GM12878 (cell line): ENCODE measurements around the gene IMMP2L. TPM values are rescaled to one million over a fixed set of nuclear protein-coding genes. Genes with fewer than 3 reads are reported as not detected.

ENCODE experiments used
- ATAC-seq: fragments of 200-7000 bp; cut with Tn5 transposase; 3 replicates; pipeline ENCODE4 v1.9.1; 2020; ENCODE audit warnings: mild to moderate bottlenecking, moderate library complexity
- BruUV-seq: library from RNA; stranded (reverse); fragments of 400-500 nt; replicated peaks from 2 replicates; lab custom pipeline; 2021; lab: Mats Ljungman, UMichigan
- CTCF ChIA-PET: fragments of 300-600 bp; sonication (Branson Sonifier 250); formaldehyde crosslinking; extraction: SDS; loops from one replicate; lab custom pipeline; 2021; ENCODE audit warnings: inconsistent platforms; lab: Yijun Ruan, JAX
- POLR2A ChIA-PET: fragments of 350-600 bp; formaldehyde crosslinking; extraction: SDS; loops from one replicate; lab custom pipeline; 2021; ENCODE audit warnings: inconsistent platforms; lab: Charles Lee
- RAD21 ChIA-PET: fragments of 300-600 bp; sonication (Branson Sonifier 250); formaldehyde crosslinking; loops from one replicate; lab custom pipeline; 2023; ENCODE audit warnings: antibody characterized with exemption; ENCODE audit not compliant: unreplicated experiment; lab: Charles Lee
- SMC1A ChIA-PET: fragments of 300-600 bp; sonication (Branson Sonifier 250); formaldehyde crosslinking; loops from one replicate; lab custom pipeline; 2023; ENCODE audit not compliant: unreplicated experiment, uncharacterized antibody; lab: Charles Lee
- DNase-seq: peaks from one replicate; pipeline ENCODE4 v3.0.0-alpha.2; 2011; ENCODE audit warnings: low read depth, low spot score
- FAIRE-seq: peaks from 3 replicates; lab custom pipeline; 2011; peaks lifted over from hg19 to GRCh38; lab: Jason Lieb, UNC
- H2AFZ ChIP-seq: 2 replicates; pipeline ENCODE4 v1.6.0; 2011; ENCODE audit warnings: low read depth, low read length, control low read depth; ENCODE audit not compliant: control insufficient read depth
- H3K27ac ChIP-seq: 2 replicates; pipeline ENCODE4 v1.5.1; 2011; ENCODE audit warnings: control low read depth; ENCODE audit not compliant: control insufficient read depth, insufficient read depth
- H3K27me3 ChIP-seq, 2 experiments: replicated peaks in 1 of 2; 2 replicates each; pipeline versions ENCODE4 v1.6.0 to v1.6.1; 2011; ENCODE audit warnings: low read length in 1 of 2; ENCODE audit not compliant: control insufficient read depth in 2 of 2, insufficient read depth in 2 of 2
- H3K36me3 ChIP-seq, 2 experiments: 2 replicates each; pipeline ENCODE4 v1.5.1; 2011; ENCODE audit warnings: low read length in 1 of 2; ENCODE audit not compliant: control insufficient read depth in 2 of 2, insufficient read depth in 2 of 2
- H3K4me1 ChIP-seq: 2 replicates; pipeline ENCODE4 v1.6.1; 2011; ENCODE audit warnings: mild to moderate bottlenecking, low read length, moderate library complexity, mixed read lengths; ENCODE audit not compliant: control insufficient read depth, insufficient read depth
- H3K4me2 ChIP-seq: 2 replicates; pipeline ENCODE4 v1.6.0; 2011; ENCODE audit warnings: control low read depth; ENCODE audit not compliant: control insufficient read depth, insufficient read depth
- H3K4me3 ChIP-seq: fragments of 200-600 bp; sonication (generic); 2 replicates; pipeline ENCODE4 v1.5.1; 2016
- H3K79me2 ChIP-seq: 2 replicates; pipeline ENCODE4 v1.6.0; 2011; ENCODE audit warnings: low read length; ENCODE audit not compliant: control insufficient read depth, insufficient read depth
- H3K9ac ChIP-seq: 2 replicates; pipeline ENCODE4 v1.8.0; 2011; ENCODE audit warnings: low read length, control low read depth, mixed read lengths; ENCODE audit not compliant: control insufficient read depth, insufficient read depth
- H3K9me3 ChIP-seq: replicated peaks from 3 replicates; pipeline ENCODE4 v1.5.1; 2011; ENCODE audit warnings: mild to moderate bottlenecking, low read length; ENCODE audit not compliant: control insufficient read depth, insufficient read depth
- H4K20me1 ChIP-seq: 2 replicates; pipeline ENCODE4 v1.6.0; 2011; ENCODE audit not compliant: control insufficient read depth, insufficient read depth
- CBFB ChIP-seq: IDR thresholded peaks from 2 replicates; pipeline ENCODE4 v1.6.1; 2016; ENCODE audit warnings: antibody characterized with exemption, low read depth
- CHD2 ChIP-seq: IDR thresholded peaks from 2 replicates; pipeline ENCODE4 v1.6.1; 2011; ENCODE audit warnings: low read depth, low read length, improper control_type of control experiment, borderline replicate concordance
- EED ChIP-seq: sonication (generic); IDR thresholded peaks from 2 replicates; pipeline ENCODE4 v1.6.1; 2016; ENCODE audit warnings: antibody characterized with exemption, low read depth
- HCFC1 ChIP-seq: fragments of 150-350 bp; IDR thresholded peaks from 2 replicates; pipeline ENCODE4 v1.6.1; 2014; ENCODE audit warnings: low read length
- KDM1A ChIP-seq: fragments of 200-600 bp; sonication (generic); IDR thresholded peaks from 2 replicates; pipeline ENCODE4 v1.6.1; 2016; ENCODE audit warnings: borderline replicate concordance
- LARP7 ChIP-seq: fragments of 450-650 bp; IDR thresholded peaks from 2 replicates; pipeline ENCODE4 v1.6.1; 2017; ENCODE audit warnings: mild to moderate bottlenecking
- MTA2 ChIP-seq: fragments of 450-650 bp; IDR thresholded peaks from 2 replicates; pipeline ENCODE4 v1.6.1; 2016; ENCODE audit warnings: low read depth, mild to moderate bottlenecking, moderate library complexity
- NFYB ChIP-seq: IDR thresholded peaks from 2 replicates; pipeline ENCODE4 v1.6.1; 2011; ENCODE audit warnings: low read depth, mild to moderate bottlenecking, low read length, improper control_type of control experiment, moderate library complexity; ENCODE audit not compliant: insufficient read depth
- WGBS: methylation state at CpG from one replicate; pipeline ENCODE4 v1.1.6; 2016; ENCODE audit warnings: low lambda C conversion rate; ENCODE audit not compliant: insufficient replicate concordance, insufficient coverage; ENCODE audit errors: missing lambda C conversion rate; 5-methylcytosine and 5-hydroxymethylcytosine counted together
- in situ Hi-C: fragments of 300-500 bp; cut with MboI; formaldehyde crosslinking; loops from 9 replicates; pipeline ENCODE4 v1.14.3; 2018; ENCODE audit warnings: mixed read lengths
- intact Hi-C: fragments of 100-400 bp; cut with micrococcal nuclease; formaldehyde crosslinking; loops from one replicate; pipeline ENCODE4 v1.14.2; 2022; ENCODE audit not compliant: unreplicated experiment
- polyA plus RNA-seq, 11 experiments: library from polyadenylated mRNA; depleted of rRNA in 4 of 11; unstranded in 6 of 11; stranded (reverse) in 5 of 11; fragments of >200 nt; fragmentation: Nextera tagmentation in 4 of 11; fragmentation: Illumina TruSeq in 1 of 11; extraction: Ambion mirVana in 4 of 11; extraction: Trizol in 1 of 11; gene quantifications; 1 replicate in 1 of 11; 2 replicates in 10 of 11; pipeline versions ENCODE4 v1.2.1 to v1.2.3, GENCODE V29; 2011 to 2016; ENCODE audit warnings: inconsistent platforms in 2 of 11, missing spikeins in 2 of 11, low read depth in 1 of 11
- total RNA-seq, 4 experiments: library from RNA; depleted of rRNA in 3 of 4; stranded (reverse); fragments of >200 nt in 3 of 4; fragmentation: Illumina TruSeq in 1 of 4; extraction: Trizol in 1 of 4; gene quantifications; 2 replicates each; pipeline versions ENCODE4 v1.2.1 to v1.2.3, GENCODE V29; 2013 to 2021
- TF ChIP-seq, protein P1 (sequence below): IDR thresholded peaks from 2 replicates; pipeline ENCODE4 v1.6.1; 2012; ENCODE audit warnings: low read depth, low read length, improper control_type of control experiment
- TF ChIP-seq, protein P2 (sequence below): IDR thresholded peaks from 2 replicates; pipeline ENCODE4 v1.6.1; 2012; ENCODE audit warnings: low read length, inconsistent platforms
- TF ChIP-seq, protein P3 (sequence below): IDR thresholded peaks from 2 replicates; pipeline ENCODE4 v1.6.1; 2011; ENCODE audit warnings: borderline replicate concordance, low read depth, mild to moderate bottlenecking, moderate library complexity, mixed read lengths, low read length; ENCODE audit not compliant: insufficient read depth; ENCODE audit errors: extremely low read length

Gene IMMP2L
- total and polyA plus RNA-seq, 10 of the 15 experiments (the other 5 are each of a cell fraction or from before 2014, with no cell fraction given), result 12.6 to 46.3 (median 19.6) TPM

- no peaks in the 10 kb centered on the region for H3K36me3 ChIP-seq
- no peak overlapping the region for H3K9ac ChIP-seq
- in situ Hi-C loops, result no loop called here
- H3K9me3 ChIP-seq, result no peaks in the 10 kb centered on the region; the same call in 1 of the 3 replicates
- 62% methylated on average over 3 of the region's 3 CpGs for WGBS
- no peak overlapping the region for H3K4me3 ChIP-seq
- no peak for FAIRE-seq
- no peak for DNase-seq
- H3K4me2 ChIP-seq, result no peak overlapping the region
- no peaks in the 10 kb centered on the region for H3K27me3 ChIP-seq
- ChIA-PET POLR2A (interaction anchor here (1.8 kb wide), 1 partner anchor 33 kb away, joined by 5 read pairs; no protein-coding TSS in a partner anchor), SMC1A (interaction anchor here (0.7 to 2.2 kb wide), 6 partner anchors 11 to 427 kb away, joined by 3 to 19 read pairs (median 4); no protein-coding TSS in a partner anchor), RAD21 (interaction anchor here (1.5 to 1.7 kb wide), 2 partner anchors 13 to 33 kb away, joined by 4 to 8 read pairs; no protein-coding TSS in a partner anchor), CTCF (interaction anchor here (1.2 to 1.3 kb wide), 2 partner anchors 11 to 34 kb away, joined by 7 read pairs; no protein-coding TSS in a partner anchor)
- peaks cover 11% of the 10 kb centered on the region for H3K4me1 ChIP-seq
- intact Hi-C loops, result loop anchor here (10.0 kb wide), 1 partner anchor 660 kb away; no protein-coding TSS in a partner anchor
- H4K20me1 ChIP-seq, result no peaks in the 10 kb centered on the region
- no peaks in the 10 kb centered on the region for H3K79me2 ChIP-seq
- no TSS peak for BruUV-seq
- no peak overlapping the region for H2AFZ ChIP-seq
- no peak for TF ChIP-seq CBFB
- TF ChIP-seq, protein P1, sequence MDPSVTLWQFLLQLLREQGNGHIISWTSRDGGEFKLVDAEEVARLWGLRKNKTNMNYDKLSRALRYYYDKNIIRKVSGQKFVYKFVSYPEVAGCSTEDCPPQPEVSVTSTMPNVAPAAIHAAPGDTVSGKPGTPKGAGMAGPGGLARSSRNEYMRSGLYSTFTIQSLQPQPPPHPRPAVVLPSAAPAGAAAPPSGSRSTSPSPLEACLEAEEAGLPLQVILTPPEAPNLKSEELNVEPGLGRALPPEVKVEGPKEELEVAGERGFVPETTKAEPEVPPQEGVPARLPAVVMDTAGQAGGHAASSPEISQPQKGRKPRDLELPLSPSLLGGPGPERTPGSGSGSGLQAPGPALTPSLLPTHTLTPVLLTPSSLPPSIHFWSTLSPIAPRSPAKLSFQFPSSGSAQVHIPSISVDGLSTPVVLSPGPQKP, result no peak
- no peak for TF ChIP-seq LARP7
- no peak for TF ChIP-seq KDM1A
- no peak overlapping the region for H3K27ac ChIP-seq
- ATAC-seq, result peak; percentile 35
Measured at GRCh38 chr7:111105269-111105668, 457.0 kb downstream of the IMMP2L start.

DNA sequence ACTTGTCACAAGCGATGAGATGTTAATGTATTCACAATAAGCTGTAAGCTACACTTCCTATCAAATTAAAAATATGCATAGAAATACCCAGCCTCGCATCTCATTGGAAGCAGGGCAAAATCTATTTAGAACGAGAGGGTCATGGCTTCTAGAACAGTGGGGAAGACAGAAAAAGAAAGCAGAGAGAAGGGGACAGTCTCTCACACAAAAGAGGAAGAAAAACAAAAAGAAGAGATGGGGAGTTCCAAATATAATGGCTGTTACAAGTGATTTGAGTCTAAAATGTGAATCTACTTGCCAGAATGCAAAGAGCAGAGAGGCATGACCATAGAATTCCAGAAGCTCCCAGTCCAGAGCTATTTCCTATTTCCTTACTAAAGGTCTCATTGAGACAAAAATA, 457.6 kb downstream of the IMMP2L start:
- peak overlapping the region; percentile 57 for H2AFZ ChIP-seq
- intact Hi-C loops, result loop anchor here (10.0 kb wide), 1 partner anchor 660 kb away; no protein-coding TSS in a partner anchor
- peak; percentile 76 for ATAC-seq
- TF ChIP-seq, protein P2, sequence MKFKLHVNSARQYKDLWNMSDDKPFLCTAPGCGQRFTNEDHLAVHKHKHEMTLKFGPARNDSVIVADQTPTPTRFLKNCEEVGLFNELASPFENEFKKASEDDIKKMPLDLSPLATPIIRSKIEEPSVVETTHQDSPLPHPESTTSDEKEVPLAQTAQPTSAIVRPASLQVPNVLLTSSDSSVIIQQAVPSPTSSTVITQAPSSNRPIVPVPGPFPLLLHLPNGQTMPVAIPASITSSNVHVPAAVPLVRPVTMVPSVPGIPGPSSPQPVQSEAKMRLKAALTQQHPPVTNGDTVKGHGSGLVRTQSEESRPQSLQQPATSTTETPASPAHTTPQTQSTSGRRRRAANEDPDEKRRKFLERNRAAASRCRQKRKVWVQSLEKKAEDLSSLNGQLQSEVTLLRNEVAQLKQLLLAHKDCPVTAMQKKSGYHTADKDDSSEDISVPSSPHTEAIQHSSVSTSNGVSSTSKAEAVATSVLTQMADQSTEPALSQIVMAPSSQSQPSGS, result no peak
- TF ChIP-seq EED (no peak), CHD2 (no peak), HCFC1 (no peak), NFYB (no peak), MTA2 (peak; percentile 23; the same call in 1 of the 2 replicates)
- TF ChIP-seq, protein P3, sequence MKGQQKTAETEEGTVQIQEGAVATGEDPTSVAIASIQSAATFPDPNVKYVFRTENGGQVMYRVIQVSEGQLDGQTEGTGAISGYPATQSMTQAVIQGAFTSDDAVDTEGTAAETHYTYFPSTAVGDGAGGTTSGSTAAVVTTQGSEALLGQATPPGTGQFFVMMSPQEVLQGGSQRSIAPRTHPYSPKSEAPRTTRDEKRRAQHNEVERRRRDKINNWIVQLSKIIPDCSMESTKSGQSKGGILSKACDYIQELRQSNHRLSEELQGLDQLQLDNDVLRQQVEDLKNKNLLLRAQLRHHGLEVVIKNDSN, result no peak

More for the DNA sequence above, 457.6 kb downstream of the IMMP2L start:
- Histone ChIP-seq H3K9me3 (no peaks in the 10 kb centered on the region; the same call in 1 of the 3 replicates), H3K4me2 (0 out of 2 replicates have a peak overlapping the region, but pooled peaks have one; percentile 34), H3K79me2 (no peaks in the 10 kb centered on the region), H3K4me1 (peaks cover 11% of the 10 kb centered on the region), H3K27ac (no peak overlapping the region), H3K4me3 (no peak overlapping the region; the same call in 1 of the 2 replicates), H4K20me1 (no peaks in the 10 kb centered on the region), H3K27me3 (no peaks in the 10 kb centered on the region), H3K9ac (no peak overlapping the region), H3K36me3 (no peaks in the 10 kb centered on the region)
- ChIA-PET POLR2A (interaction anchor here (0.5 to 1.8 kb wide), 2 partner anchors 33 to 644 kb away, joined by 5 to 6 read pairs; no protein-coding TSS in a partner anchor), RAD21 (interaction anchor here (1.5 to 1.7 kb wide), 2 partner anchors 12 to 33 kb away, joined by 4 to 8 read pairs; no protein-coding TSS in a partner anchor), CTCF (interaction anchor here (1.2 to 1.3 kb wide), 2 partner anchors 10 to 34 kb away, joined by 7 read pairs; no protein-coding TSS in a partner anchor), SMC1A (interaction anchor here (0.7 to 2.2 kb wide), 6 partner anchors 9 to 427 kb away, joined by 3 to 19 read pairs (median 3); no protein-coding TSS in a partner anchor)
- peak; percentile 27 for FAIRE-seq
- in situ Hi-C loops, result no loop called here
- DNase-seq, result no peak
- BruUV-seq, result no TSS peak
- 2% methylated on average over 3 of the region's 3 CpGs for WGBS
